Measurements from ENCODE around the gene RTL1. TPM values are rescaled to one million over a fixed set of nuclear protein-coding genes. Genes with fewer than 3 reads are reported as not detected.

Gene RTL1
- total and polyA plus RNA-seq, 10 of the 15 experiments (the other 5 are each of a cell fraction or from before 2014, with no cell fraction given) = not detected

DNA sequence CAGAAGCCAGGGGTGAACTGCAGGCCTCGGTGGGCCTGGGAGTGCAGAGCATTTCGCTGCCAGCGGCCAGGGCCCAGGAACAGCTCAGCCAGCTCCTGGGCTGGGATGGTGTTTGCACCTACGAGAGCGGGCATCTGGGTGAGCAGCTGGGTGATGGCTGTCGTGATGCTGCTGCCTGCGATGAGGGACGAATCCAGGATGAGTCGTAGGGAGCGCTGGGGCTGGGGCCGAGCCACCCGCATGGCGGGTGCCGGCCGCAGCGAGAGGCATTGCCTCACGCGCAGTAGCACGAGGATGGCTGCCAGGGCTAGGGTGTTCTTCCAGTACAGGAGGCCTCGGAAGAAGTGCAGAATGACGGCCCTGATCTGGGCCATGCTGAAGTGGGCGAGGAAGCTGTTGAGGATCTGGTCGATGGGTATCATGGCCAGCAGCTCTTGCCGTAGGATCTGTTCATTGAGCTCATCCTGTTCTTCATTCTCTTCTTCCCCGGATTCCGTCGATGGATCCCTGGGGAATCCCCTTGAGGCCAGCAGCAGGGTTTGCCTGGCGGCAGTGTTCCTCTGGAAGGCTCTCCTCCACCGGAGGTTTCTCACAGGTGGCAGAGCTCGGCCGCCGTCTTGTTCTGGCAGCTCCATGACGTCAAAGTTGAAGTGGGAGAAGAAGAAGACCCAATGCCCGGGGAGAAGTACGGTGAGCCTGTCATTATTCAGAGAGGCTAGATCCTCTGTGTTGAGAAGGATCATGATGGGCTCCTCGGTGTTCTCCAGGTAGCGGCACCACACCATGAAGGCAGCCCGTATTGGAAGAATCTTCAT, 22.1 kb downstream of the RTL1 start:
- ChIA-PET RAD21 (ENCODE audit: unreplicated experiment) (no interaction called here), SMC1A (ENCODE audit: uncharacterized antibody, unreplicated experiment) (no interaction called here), CTCF (no interaction called here), POLR2A (no interaction called here)
- FAIRE-seq (no peak), DNase-seq (ENCODE audit: low read depth, low spot score) (no peak), ATAC-seq (no peak)
- Histone ChIP-seq H4K20me1 (ENCODE audit: control insufficient read depth, insufficient read depth) (no peaks in the 10 kb centered on the region), H3K4me3 (no peak overlapping the region), H3K79me2 (ENCODE audit: control insufficient read depth, insufficient read depth, low read length) (no peaks in the 10 kb centered on the region), H3K36me3 (ENCODE audit: control insufficient read depth in 2 of 2, insufficient read depth in 2 of 2, low read length in 1 of 2) (no peaks in the 10 kb centered on the region), H3K9me3 (replicated peaks; ENCODE audit: control insufficient read depth, insufficient read depth, low read length) (no peaks in the 10 kb centered on the region; the same call in 2 of the 3 replicates), H2AFZ (ENCODE audit: control insufficient read depth, low read depth, low read length) (no peak overlapping the region), H3K4me1 (ENCODE audit: control insufficient read depth, insufficient read depth, low read length) (no peaks in the 10 kb centered on the region), H3K9ac (ENCODE audit: control insufficient read depth, insufficient read depth, low read length) (no peak overlapping the region), H3K4me2 (ENCODE audit: control insufficient read depth, insufficient read depth) (no peak overlapping the region), H3K27ac (ENCODE audit: control insufficient read depth, insufficient read depth) (no peak overlapping the region), H3K27me3 (replicated peaks in 1 of 2; ENCODE audit: control insufficient read depth in 2 of 2, insufficient read depth in 2 of 2, low read length in 1 of 2) (no peaks in the 10 kb centered on the region)
- intact Hi-C loops (cut with micrococcal nuclease; ENCODE audit: unreplicated experiment) (no loop called here), in situ Hi-C loops (cut with MboI) (no loop called here)
- no TSS peak for BruUV-seq (replicated peaks)
- WGBS (ENCODE audit: insufficient coverage, insufficient replicate concordance, low lambda C conversion rate, missing lambda C conversion rate) = 76% methylated on average over 38 of the region's 38 CpGs
- TF ChIP-seq PAX8 (IDR thresholded peaks at IDR 0.05) (no peak), PML (IDR thresholded peaks at IDR 0.05; ENCODE audit: low read length) (no peak), CEBPB (IDR thresholded peaks at IDR 0.05; ENCODE audit: borderline replicate concordance in 1 of 2, low read depth in 2 of 2, low read length in 2 of 2) (no peak), YBX1 (IDR thresholded peaks at IDR 0.05) (no peak), FOXM1 (IDR thresholded peaks at IDR 0.05; ENCODE audit: low read depth, low read length) (no peak), JUNB (IDR thresholded peaks at IDR 0.05) (no peak), HDAC6 (IDR thresholded peaks at IDR 0.05; ENCODE audit: unreplicated experiment) (no peak), ZBTB4 (CRISPR knock-in tag; IDR thresholded peaks at IDR 0.05) (no peak), SUPT20H (IDR thresholded peaks at IDR 0.05; ENCODE audit: borderline replicate concordance, control insufficient read depth, low read depth, low read length) (no peak), ZNF24 (IDR thresholded peaks at IDR 0.05) (no peak), SREBF1 (IDR thresholded peaks at IDR 0.05; ENCODE audit: low read length) (no peak), RCOR1 (conservative IDR thresholded peaks at IDR 0.05; ENCODE audit: low read depth, low read length) (no peak), FOS (IDR thresholded peaks at IDR 0.05; ENCODE audit: borderline replicate concordance, extremely low read depth, insufficient read length) (no peak), SRF (IDR thresholded peaks at IDR 0.05; ENCODE audit: low read depth in 2 of 2, low read length in 2 of 2) (no peak)
- TF ChIP-seq, protein P1, sequence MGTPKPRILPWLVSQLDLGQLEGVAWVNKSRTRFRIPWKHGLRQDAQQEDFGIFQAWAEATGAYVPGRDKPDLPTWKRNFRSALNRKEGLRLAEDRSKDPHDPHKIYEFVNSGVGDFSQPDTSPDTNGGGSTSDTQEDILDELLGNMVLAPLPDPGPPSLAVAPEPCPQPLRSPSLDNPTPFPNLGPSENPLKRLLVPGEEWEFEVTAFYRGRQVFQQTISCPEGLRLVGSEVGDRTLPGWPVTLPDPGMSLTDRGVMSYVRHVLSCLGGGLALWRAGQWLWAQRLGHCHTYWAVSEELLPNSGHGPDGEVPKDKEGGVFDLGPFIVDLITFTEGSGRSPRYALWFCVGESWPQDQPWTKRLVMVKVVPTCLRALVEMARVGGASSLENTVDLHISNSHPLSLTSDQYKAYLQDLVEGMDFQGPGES (IDR thresholded peaks at IDR 0.05) = no peak

All from GM12878 (cell line).